SU-DHL-6 (cell line): ENCODE results near the gene CHGA.

ENCODE experiments used
- EZH2phosphoT487 ChIP-seq: fragments of 200-600 bp; sonication (generic), shearing (Covaris generic); conservative IDR thresholded peaks from 2 replicates; pipeline ENCODE4 v1.6.1; 2018; ENCODE audit warnings: mild to moderate bottlenecking, antibody characterized with exemption, low read length, moderate library complexity, mixed read lengths
- TF ChIP-seq, protein P1 (sequence below): fragments of 200-600 bp; sonication (generic); IDR thresholded peaks from one replicate; pipeline ENCODE4 v1.5.1; 2017; ENCODE audit warnings: antibody characterized with exemption, mild to moderate bottlenecking, low read length, moderate library complexity; ENCODE audit not compliant: insufficient read depth, poor library complexity, severe bottlenecking

DNA sequence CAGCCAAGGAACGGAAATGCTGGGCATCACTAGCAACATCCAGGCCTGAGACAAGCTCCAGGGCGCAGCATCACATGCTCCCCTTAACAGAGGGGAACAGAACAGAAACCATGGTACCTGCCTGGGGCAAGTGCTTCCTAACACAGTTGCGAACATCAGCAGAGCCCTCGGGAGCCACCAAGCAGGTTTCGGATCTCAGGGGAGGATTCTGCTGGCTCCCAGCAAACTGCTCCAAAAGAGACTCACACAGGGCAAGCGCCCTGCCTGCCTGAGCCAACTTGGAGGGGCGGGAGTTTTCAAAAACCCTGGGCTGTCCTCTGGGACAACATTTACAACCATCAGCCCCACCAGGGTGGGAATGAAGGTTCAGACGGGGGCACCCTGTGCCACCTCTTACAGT lies 19.6 kb downstream of the CHGA start:
- TF ChIP-seq, protein P1, sequence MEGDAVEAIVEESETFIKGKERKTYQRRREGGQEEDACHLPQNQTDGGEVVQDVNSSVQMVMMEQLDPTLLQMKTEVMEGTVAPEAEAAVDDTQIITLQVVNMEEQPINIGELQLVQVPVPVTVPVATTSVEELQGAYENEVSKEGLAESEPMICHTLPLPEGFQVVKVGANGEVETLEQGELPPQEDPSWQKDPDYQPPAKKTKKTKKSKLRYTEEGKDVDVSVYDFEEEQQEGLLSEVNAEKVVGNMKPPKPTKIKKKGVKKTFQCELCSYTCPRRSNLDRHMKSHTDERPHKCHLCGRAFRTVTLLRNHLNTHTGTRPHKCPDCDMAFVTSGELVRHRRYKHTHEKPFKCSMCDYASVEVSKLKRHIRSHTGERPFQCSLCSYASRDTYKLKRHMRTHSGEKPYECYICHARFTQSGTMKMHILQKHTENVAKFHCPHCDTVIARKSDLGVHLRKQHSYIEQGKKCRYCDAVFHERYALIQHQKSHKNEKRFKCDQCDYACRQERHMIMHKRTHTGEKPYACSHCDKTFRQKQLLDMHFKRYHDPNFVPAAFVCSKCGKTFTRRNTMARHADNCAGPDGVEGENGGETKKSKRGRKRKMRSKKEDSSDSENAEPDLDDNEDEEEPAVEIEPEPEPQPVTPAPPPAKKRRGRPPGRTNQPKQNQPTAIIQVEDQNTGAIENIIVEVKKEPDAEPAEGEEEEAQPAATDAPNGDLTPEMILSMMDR: no peak
- TF ChIP-seq EZH2phosphoT487: no peak
